Measurements from ENCODE around the gene LRP1B.
A peak's percentile ranks its signal among the peaks of the same experiment; 100 is the strongest.

LRP1B gene

GRCh38 chr2:141703501-141703900 is 427.3 kb downstream of the LRP1B start:
- H3K27ac ChIP-seq: no peak overlapping the region
- TF ChIP-seq, protein P1, sequence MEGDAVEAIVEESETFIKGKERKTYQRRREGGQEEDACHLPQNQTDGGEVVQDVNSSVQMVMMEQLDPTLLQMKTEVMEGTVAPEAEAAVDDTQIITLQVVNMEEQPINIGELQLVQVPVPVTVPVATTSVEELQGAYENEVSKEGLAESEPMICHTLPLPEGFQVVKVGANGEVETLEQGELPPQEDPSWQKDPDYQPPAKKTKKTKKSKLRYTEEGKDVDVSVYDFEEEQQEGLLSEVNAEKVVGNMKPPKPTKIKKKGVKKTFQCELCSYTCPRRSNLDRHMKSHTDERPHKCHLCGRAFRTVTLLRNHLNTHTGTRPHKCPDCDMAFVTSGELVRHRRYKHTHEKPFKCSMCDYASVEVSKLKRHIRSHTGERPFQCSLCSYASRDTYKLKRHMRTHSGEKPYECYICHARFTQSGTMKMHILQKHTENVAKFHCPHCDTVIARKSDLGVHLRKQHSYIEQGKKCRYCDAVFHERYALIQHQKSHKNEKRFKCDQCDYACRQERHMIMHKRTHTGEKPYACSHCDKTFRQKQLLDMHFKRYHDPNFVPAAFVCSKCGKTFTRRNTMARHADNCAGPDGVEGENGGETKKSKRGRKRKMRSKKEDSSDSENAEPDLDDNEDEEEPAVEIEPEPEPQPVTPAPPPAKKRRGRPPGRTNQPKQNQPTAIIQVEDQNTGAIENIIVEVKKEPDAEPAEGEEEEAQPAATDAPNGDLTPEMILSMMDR (conservative IDR thresholded peaks at IDR 0.05): no peak

GRCh38 chr2:141701618-141702017 is 429.2 kb downstream of the LRP1B start:
- H3K27ac ChIP-seq: peak overlapping the region; percentile 88
- TF ChIP-seq, protein P1 (conservative IDR thresholded peaks at IDR 0.05): no peak

DNA sequence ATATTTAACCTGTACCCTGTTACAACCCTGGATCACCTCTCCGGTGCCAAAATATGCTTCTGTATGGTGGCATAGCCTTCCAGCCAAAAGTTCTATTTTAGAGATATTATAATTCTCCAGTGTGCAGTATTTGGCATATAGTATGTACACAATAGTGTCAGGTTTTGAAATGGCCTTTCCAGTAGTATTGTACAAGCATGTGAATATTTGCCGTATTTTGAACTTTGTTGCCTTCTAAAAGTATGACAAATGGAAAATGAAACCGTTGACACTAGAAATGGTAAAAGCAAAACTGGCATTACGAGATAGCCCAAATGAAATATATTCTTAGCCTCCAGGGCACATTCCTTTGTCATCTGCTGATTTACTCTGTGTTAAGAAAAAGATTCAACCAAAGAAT is 431.2 kb downstream of the LRP1B start:
- TF ChIP-seq, protein P1 (conservative IDR thresholded peaks at IDR 0.05): no peak
- H3K27ac ChIP-seq: peak overlapping the region; percentile 88

- no peak overlapping the region for H3K27ac ChIP-seq
- TF ChIP-seq, protein P1 (conservative IDR thresholded peaks at IDR 0.05): no peak
Measured at GRCh38 chr2:141698500-141698899, 432.3 kb downstream of the LRP1B start.

DNA sequence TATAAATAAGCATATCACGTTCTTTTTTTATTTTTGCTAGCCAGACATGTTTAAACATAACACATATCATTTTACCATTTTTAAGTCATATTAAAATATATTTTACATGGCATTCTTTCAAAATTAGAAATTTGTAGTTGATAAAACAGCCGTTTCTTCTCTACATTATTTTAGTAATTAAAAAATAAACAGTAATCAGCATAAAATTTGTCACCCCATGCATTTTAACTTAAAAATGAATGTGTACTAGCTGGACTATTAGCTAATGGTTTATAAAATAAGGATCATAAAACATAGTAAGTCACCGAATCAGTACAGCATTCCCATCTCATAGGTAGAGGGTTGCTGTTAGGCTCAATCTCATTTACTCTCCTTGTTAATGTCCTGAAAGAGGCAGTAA is 433.8 kb downstream of the LRP1B start:
- no peak overlapping the region for H3K27ac ChIP-seq
- TF ChIP-seq, protein P1 (conservative IDR thresholded peaks at IDR 0.05): no peak

GRCh38 chr2:141694180-141694579 is 436.6 kb downstream of the LRP1B start:
- no peak overlapping the region for H3K27ac ChIP-seq
- TF ChIP-seq, protein P1 (conservative IDR thresholded peaks at IDR 0.05): no peak

DNA sequence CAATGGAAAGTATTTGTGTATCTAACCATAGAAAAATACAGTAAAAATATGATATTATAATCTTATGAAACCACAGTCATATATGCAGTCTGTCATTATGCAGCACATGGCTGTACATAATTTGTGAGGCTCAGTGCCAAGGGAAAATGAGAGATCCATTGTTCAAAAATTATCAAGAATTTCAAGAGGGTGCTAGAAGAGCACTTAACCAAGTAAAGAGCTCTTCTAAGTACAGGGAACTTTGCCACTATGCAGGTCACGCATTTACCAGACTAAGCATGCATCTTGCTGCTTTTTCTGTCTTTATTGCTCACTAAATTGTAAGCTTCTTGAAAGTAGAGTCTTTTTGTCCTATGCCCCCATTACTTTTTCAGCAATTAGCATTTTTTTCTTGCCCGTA is 438.0 kb downstream of the LRP1B start:
- no peak overlapping the region for H3K27ac ChIP-seq
- TF ChIP-seq, protein P1 (conservative IDR thresholded peaks at IDR 0.05): no peak

DNA sequence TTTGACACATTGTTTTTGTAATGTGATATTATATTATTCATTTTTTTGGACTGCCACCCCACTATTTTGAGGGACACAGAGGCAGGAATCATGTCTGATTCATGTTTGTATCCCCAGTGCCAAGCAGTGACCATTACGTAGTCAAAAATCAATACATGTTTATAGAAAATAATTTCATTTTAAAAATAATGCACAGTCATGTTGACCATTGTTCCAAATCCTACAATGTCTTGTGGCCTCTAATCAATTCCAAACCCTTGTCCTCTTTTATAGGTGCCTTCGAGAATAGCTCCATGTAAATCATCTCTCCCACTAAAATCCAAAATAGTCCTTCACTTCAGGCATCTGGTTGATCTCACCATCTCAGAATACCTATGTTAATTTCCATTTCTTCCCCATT is 454.7 kb downstream of the LRP1B start:
- H3K27ac ChIP-seq: no peak overlapping the region
- TF ChIP-seq, protein P1 (conservative IDR thresholded peaks at IDR 0.05): no peak
